Dedifferentiated amniotic fluid mesenchymal stem cell (primary cell): ENCODE results near the gene CANX.
A peak's percentile ranks its signal among the peaks of the same experiment; 100 is the strongest.

ENCODE experiments used
- DNase-seq: peaks from one replicate; pipeline ENCODE4 v3.0.0-alpha.2; 2016; ENCODE audit errors: extremely low spot score

Gene CANX

DNA sequence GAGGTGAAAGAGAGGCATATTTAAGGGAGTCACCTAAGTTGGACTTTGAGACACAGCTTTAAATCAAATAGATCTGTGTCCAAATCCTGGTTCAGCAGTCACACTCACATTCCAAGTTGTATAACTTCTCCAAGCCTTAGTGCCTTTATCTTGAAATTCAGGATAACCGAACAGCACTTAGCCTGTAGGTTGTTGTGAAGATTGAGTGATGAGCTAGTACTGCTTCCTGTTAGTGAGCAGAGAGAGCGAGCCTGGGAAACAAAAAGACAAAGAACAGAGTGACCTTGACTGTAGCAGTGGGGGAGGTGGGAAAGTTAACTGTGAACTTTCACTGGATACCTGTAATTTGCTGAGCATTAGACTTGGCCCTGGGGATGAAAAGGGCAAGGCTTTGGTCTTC is 56.3 kb downstream of the CANX start:
- DNase-seq: no peak

DNA sequence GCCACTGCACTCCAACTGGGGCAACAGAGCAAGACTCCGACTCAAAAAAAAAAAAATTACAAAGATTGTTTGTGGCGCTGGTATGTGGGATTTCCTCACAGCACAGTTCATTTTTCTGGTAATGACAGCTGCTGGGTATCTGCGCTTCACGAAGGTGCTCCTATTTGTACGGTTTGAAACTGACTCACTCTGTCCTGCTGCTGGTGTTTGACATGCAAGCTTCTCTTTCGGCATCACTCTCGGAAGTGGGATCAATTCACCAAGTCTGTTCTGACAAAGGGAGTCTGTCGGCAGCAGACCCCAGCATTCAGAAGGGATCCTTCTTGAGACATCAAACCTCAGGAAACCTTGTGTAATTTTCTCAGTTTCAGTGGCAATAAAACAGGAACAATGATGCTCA is 60.2 kb downstream of the CANX start:
- no peak for DNase-seq

DNA sequence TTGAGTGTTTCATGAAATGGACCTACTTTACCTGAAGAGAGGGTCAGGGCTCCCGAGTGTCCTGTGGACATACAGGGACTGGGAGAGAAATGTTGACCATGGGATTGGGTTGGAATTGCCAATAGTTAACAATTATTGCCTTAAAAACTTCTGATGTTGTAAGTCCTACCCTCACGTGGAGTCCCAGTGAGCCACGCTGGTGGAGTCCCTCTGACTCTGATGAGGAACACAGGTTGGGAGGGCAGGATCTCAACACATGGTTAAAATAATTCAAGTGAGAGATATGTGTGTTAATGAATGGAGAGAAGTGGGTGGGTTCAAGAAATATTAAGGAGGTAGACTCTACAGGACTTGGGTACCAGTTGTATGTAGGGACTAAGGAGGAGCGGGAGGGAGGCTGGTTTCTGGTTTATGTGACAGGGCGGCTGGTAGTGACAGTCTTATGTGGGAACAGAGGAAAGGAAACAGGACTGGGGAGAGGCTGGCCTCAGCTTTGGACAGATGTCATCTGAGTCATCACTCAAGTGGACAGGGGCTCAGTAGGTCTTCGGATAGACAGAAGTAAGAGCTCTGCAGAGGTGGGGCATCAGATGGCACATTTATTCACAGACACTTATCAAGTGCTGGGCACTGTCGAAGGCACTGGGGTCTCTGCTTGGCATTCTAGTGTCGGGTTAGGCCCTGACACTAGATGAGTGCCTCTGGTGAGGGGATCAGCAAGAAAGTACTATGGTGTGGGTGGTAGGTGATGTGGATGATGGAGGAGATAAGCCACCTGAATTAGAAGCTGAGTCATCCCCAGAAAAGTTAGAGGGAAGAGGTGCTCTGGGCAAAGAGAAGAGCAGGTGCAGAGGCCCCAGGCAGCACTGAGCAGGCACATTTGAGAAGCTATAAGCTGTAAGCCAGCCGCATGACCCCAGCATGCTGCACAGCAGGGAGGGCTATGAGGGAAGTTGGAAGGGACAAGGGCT is 61.1 kb downstream of the CANX start:
- no peak for DNase-seq

DNA sequence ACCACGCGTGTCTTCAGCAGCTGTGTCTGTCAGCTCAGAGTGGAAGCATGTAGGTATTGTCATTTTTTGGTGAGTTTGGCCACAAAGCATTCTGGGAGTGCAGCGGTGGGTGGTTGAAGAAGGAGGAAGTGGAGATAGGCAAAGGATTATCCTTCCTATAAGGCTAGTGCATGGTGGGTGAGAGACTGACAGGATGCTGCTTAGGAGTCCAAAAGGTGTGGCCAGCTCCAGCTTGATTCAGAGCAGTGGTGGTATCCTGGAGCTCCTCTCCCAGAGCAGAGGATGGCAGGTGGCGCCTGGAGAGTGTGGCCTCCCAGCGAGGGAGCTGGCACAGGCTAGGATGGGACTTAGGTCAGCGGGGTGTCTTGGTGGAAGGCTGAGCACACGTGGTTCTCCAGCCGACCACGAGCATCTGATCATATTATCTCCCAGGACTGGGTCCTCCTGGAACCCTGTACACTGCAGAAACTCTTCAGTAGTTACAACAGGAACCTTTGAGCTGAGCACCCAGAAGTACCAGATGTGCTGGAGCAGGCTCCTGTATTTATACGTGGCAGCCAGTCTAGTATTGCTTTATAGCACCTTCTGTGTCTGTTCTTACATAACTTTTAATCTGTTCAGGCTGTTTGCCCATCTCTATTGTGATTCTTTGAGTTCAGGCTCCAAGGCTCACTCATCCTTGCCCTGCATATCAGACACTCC is 63.5 kb downstream of the CANX start:
- DNase-seq: no peak

DNA sequence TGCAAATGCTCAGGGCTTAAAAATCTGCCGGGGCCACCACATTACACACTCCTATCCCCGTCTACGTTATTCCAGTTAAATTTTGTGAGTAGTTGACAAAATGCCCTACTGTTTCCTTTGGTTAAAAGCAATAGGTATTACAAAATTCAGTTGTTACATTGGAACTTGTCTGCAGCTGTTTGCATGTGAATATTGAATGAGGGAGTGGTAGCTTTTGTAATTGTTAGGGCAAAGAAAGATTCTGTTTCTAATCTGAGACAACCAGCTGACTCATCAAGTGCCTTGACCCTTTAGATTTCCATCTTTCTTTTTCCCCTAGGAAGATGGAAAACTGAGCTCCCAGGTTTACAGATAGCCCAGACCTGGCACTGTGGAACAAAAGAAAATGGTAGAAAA is 64.0 kb downstream of the CANX start:
- DNase-seq: peak; percentile 51

DNA sequence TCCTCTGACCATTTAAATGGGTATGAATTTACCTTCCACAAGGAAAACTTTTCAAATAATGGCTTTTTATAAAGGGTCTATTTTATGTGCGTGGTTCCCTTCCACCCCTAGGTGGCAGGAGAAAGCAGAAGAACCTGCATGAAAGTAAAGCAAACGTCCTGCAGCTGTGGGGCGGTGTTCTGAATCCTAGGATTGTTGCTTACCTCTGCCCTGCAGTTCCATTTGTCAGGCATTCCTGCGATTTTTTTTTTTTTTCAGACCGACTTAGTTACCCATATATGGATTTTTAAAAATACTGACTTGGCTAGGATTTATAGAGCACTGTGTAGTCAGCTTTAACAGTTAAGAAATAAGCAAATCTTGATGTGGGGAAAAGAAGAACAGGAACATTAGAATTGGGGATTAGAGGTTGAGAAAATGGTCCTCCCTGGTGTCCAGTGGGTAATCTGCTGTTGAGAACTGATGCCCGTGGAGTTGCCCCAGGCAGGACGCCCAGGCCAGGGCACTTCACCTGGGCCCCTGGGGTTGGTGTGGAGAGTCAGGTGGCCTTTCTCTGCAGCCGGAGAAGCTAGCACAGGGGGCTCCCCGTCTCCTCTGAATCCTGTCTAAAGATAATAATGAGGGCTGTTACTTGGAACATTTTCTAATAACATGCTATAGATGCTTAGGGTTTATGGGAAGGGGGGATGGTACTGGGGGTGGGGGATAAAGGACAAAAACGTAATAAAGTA is 64.6 kb downstream of the CANX start:
- peak; percentile 70 for DNase-seq

DNA sequence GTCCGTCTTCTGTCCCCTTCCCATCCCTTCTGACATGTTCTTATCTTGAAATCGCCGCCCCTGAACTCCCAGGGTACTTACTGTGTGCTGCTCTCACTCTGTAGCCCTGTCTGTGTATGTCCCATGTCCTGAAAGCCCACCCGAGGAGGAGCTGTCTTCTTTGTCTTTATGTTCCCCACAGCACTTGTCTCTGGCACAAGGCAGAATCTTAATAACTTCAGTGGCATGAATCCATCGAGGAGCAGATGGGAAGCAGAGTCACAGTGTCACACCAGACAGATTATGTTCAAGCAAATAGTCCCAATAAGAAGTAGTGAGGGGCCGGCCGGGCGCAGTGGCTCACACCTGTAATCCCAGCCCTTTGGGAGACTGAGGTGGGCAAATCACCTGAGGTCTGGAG is 65.3 kb downstream of the CANX start:
- DNase-seq: no peak

DNA sequence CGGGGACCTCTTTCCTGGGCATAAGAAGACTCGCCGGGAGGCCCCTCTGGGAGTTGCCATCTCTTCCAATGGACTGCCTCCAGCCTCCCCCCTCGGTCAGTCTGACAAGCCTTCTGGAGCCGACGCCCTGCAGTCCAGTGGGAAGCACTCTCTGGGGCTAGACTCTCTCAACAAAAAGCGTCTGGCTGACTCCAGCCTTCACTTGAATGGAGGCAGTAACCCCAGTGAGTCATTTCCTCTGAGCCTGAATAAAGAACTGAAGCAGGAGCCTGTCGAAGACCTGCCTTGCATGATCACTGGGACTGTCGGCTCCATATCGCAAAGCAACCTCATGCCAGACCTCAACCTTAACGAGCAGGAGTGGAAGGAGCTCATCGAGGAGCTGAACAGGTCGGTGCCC is 66.6 kb downstream of the CANX start:
- DNase-seq: peak; percentile 63

DNA sequence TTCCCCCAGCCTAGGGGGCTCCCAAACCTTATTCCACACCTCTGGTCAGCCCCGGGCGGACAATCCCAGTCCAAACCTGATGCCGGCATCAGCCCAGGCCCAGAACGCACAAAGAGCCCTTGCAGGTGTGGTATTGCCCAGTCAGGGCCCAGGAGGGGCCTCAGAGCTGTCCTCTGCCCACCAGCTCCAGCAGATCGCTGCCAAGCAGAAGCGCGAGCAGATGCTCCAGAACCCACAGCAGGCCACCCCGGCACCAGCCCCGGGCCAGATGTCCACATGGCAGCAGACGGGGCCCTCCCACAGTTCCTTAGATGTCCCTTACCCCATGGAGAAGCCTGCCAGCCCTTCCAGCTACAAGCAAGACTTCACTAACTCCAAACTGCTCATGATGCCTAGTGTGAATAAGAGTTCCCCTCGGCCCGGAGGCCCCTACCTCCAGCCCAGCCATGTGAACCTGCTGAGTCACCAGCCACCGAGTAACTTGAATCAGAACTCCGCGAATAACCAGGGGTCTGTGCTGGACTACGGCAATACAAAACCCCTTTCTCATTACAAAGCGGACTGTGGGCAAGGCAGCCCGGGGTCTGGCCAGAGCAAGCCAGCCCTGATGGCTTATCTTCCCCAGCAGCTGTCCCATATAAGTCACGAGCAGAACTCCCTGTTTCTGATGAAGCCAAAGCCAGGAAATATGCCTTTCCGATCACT is 67.4 kb downstream of the CANX start:
- no peak for DNase-seq

DNA sequence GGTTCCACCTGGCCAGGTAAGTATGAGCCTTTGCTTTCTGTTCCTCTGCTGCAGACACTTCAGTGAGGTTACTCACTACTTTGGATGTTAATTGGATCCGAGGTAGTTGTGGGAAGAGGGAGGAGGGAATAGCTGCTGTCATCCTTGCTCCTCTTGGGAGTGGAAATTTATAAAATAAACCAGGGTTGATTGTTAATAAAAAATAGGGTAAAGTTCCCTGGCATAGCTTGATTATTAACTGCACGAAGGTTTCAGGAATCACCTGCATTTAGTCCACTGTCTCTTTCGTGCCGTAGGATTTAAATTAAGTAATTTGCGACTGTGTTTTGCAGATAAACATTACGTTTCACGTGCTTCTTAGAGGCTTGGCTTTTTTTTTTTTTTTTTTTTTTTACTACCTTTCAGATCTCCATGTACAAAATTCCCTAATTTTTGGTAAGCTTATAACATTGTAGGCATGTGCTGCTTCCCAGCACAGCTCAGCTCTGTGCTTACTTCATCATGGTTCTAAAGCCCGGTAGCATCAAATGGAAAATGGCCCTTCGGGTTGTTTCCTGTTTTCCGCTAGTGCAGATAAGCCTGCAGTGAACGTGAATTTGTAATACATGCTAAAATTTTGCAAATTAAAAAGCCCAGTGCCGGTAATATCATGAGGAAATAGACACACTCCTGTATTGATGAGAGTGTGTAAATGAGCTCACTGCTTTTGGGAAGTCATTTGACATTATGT is 68.1 kb downstream of the CANX start:
- DNase-seq: no peak

DNA sequence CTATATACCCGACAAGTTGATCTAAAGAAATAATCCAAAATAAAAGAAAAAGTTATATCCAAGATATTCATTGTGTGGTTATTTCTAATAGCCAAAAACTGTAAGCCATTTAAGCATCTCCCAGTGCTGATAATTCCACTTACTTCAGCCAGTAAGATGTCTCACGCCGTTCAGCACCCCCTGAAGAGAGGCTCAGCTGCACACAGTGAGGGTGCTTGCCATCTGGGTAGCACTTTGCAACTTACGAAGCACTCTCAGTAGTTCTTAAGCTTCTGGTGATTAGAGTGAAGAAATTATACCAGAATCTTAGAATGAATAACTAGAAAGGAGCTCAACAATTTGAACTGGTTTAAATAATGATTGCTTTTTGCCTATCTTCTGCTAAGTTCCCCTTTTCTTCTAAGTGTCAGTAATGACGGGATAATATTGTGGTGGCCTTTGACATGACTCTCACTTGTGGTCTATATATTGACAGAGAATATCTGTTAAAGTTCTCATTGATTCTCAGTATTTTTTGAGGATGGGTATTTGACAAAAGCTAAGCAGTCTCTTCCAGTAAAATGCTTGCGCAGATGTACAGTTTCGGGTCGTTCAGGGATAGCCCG is 68.8 kb downstream of the CANX start:
- DNase-seq: no peak

DNA sequence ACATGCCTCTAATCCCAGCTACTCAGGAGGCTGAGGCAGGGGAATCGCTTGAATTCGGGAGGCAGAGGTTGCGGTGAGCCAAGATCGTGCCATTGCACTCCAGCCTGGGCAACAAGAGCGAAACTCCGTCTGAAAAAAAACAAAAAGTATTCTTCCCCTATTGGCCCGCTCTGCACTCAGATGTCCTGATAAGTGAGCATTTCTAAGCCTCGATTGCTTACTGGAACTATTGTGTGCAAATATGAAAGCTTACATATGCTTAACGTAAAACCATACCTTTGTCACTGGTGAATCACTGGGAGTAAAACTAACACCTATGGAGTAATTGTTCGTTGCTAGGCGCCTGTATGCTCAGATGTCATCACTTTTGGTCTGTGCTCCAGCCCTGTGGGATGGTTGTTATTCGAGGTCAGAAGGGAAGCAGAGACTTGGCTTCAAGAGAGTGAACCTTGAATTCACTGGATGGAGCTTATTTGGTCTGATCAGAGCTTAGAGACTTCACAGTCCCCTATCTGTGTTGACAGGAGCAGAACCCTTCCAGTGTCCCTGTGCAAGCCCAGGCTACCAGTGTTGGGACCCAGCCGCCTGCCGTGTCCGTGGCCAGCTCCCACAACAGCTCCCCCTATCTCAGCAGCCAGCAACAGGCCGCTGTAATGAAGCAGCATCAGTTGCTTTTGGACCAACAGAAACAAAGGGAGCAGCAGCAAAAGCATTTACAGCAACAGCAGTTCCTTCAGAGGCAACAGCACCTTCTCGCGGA is 69.7 kb downstream of the CANX start:
- no peak for DNase-seq

DNA sequence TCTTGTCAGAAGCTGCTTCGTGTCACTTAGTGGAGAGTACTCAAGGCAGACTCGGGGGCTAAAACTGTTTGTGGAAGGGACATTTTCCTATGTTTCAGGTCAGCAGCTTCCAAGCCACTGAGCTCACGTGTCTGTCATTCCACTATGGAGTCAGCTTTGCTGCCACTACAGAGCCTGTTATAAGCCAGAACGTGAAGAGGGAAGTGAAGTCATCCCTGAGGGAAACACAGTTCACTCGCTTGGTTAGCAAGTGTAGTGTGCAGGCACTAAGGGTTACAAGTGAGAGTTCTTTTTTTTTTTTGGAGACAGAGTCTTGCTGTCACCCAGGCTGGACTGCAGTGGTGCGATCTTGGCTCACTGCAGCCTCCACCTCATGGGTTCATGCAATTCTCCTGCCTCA is 70.5 kb downstream of the CANX start:
- no peak for DNase-seq

DNA sequence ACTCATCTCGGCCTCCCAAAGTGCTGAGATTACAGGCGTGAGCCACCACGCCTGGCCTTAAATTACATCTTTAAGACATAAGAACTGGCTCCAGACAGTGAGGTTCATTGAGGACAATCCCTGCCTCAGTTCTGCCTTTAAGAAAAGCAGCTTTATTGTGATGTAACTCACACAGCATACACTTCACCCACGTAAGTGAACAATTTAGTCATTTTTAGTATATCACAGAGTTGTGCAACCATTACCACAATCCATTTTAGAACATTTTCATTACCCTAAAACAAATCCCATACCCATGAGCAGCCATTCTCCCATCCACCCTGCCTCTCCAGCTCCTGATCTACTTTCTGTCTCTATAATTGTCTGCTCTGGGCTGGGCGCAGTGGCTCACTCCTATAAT is 71.0 kb downstream of the CANX start:
- DNase-seq: no peak

DNA sequence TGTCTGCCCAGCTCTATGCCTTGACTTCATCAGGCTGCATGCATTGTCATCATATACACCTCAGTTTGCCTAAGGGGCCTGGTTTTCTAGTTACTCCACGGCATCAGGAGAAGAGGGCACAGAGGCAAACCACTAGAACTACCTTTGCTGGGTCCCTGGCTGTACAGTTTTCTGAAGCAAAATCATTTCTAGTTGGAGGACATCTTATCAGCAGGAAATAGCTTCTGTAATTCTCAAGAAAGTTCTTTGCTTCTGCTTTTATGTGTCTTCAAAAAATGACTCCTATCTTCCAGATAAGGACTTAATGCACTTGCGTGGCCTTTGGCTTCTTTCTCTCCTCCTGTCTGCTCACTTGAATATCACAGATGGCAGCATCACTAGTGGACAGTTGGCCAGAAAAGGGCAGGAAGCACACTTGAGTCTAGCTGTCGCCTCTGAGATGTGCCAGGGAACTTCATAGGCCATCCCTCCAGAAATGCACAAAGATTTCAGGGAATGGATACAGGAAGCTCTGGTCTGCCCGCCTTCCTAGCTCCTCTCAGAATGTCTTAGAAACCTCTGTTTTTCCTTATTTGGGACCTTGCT is 72.6 kb downstream of the CANX start:
- DNase-seq: no peak

DNA sequence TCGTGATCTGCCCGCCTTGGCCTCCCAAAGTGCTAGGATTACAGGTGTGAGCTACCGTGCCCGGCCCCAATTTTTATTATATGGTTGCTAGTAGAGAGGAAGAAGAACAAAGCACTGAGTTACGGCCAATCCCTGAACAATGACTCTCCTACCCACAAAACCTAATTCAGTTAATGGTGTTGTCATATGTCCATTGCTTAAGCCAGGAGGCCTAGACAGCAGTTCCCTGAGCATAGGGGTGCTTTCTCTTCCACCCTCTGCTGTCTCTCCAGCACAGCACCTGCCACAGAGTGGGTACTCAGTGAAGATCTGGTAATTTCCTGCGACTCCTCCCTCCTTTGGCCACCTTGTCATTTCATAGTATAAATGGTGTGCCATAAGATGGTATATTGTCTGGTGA is 73.6 kb downstream of the CANX start:
- DNase-seq: no peak

DNA sequence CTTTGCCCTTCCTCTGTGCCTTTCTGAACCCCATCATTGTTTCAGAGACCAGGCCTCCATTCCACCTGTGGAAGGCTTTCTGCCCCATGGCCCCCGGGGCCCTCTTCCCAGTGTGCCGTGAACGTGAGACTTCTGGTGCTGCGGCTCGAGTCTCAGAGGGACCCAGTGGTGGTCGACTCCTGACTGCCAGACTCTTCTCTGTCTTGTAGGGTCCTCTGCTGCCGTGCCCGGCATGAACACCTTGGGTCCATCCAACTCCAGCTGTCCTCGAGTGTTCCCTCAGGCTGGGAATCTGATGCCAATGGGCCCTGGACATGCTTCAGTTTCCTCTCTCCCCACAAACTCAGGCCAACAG is 74.9 kb downstream of the CANX start:
- DNase-seq: no peak

DNA sequence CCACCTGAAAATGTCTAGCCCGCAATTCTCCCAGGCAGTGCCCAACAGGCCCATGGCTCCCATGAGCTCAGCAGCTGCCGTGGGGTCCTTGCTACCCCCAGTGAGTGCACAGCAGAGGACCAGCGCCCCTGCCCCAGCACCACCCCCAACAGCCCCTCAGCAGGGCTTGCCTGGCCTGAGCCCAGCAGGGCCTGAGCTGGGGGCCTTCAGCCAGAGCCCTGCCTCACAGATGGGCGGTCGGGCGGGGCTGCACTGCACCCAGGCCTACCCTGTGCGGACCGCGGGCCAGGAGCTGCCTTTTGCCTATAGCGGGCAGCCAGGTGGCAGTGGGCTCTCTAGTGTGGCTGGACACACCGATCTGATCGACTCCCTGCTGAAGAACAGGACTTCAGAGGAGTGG is 75.7 kb downstream of the CANX start:
- no peak for DNase-seq

DNA sequence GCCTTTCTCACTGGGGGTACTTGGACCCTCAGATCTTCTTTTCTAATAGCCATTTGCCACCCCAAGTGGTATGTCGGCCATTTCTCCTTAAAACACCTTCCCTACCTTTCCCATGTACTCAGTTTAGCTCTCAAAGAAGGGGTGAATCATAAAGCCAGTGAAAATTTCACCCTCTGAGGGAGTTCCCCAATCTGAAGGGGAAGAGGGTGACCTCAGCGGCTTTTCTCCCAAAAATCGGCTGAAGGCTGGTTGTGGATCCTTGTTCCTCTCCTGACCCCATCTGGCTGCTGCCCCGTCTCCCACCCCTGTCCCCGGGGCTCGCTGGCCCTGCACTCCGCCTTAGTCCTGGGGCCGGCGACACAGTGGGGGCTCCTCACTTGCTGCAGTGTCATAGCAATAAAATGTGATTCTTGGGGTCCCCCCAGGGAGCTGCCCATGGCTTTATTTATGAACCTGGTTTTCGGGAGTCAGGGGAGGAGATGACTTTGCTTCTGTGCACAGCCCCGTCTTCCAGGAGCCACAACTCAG is 77.7 kb downstream of the CANX start:
- DNase-seq: no peak

DNA sequence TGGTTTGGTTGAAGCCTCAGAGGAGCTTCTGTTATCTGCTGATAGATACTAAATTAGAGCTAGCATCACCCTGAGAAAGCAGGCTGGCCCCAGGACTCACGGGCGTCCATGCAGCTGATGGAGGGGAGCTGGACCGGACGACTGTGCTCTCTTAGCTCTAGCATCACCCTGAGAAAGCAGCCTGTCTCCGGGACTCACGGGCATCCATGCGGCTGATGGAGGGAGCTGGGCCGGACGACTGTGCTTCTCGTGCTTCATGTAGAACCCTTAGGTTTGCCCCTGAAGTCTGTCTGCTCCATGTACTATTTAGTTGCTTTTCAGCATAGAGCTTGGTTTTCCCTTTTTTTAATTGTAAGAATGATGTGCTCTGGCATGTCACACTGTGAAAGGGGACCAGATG is 78.7 kb downstream of the CANX start:
- DNase-seq: no peak
